Effector memory CD8-positive, alpha-beta T cell (primary cell): ENCODE results near the gene INF2.
"Not testable (repeated sequence)": the region's sequence is repeated elsewhere in the genome, so short reads cannot be mapped to it uniquely, and the experiment has no call there.

Experiments
- ATAC-seq: fragments of 150-1000 bp; cut with Tn5 transposase; replicated peaks from 2 replicates; pipeline ENCODE4 v1.10.0; 2021; ENCODE audit warnings: mild to moderate bottlenecking, moderate library complexity
- DNase-seq, 3 experiments: peaks; one replicate each; pipeline ENCODE4 v3.0.0; 2021
- H3K27ac Mint-ChIP-seq, 2 donors: one replicate each; pipeline ENCODE4 v1.8.0; 2022; ENCODE audit warnings: mild to moderate bottlenecking in 2 of 2, mixed read lengths in 2 of 2, moderate library complexity in 2 of 2
- H3K27me3 Mint-ChIP-seq, 2 donors: one replicate each; pipeline ENCODE4 v1.8.0; 2022; ENCODE audit warnings: mixed read lengths in 2 of 2
- H3K36me3 Mint-ChIP-seq: one replicate; pipeline ENCODE4 v1.8.0; 2022; ENCODE audit warnings: mild to moderate bottlenecking, moderate library complexity, mixed read lengths; ENCODE audit not compliant: insufficient read depth
- H3K4me1 Mint-ChIP-seq, 2 donors: one replicate each; pipeline ENCODE4 v1.8.0; 2022; ENCODE audit warnings: low read depth in 2 of 2, mixed read lengths in 2 of 2
- H3K4me3 Mint-ChIP-seq, 2 donors: one replicate each; pipeline ENCODE4 v1.8.0; 2022; ENCODE audit warnings: mild to moderate bottlenecking in 2 of 2, mixed read lengths in 2 of 2, moderate library complexity in 2 of 2
- H3K9me3 Mint-ChIP-seq, 2 donors: one replicate each; pipeline ENCODE4 v1.8.0; 2022; ENCODE audit warnings: mixed read lengths in 2 of 2

The INF2 gene

GRCh38 chr14:104651876-104652260 lies 37.5 kb upstream of the INF2 start:
- H3K27ac Mint-ChIP-seq: no peak overlapping the region
- H3K9me3 Mint-ChIP-seq: no peaks in the 10 kb centered on the region
- no peaks in the 10 kb centered on the region for H3K36me3 Mint-ChIP-seq
- H3K27me3 Mint-ChIP-seq: peaks cover 15 to 37% of the 10 kb centered on the region in 2 donors
- ATAC-seq (no peak), DNase-seq (no peak)
- no peak overlapping the region for H3K4me3 Mint-ChIP-seq
- H3K4me1 Mint-ChIP-seq: peaks cover 0 to 2% of the 10 kb centered on the region in 2 donors

DNA sequence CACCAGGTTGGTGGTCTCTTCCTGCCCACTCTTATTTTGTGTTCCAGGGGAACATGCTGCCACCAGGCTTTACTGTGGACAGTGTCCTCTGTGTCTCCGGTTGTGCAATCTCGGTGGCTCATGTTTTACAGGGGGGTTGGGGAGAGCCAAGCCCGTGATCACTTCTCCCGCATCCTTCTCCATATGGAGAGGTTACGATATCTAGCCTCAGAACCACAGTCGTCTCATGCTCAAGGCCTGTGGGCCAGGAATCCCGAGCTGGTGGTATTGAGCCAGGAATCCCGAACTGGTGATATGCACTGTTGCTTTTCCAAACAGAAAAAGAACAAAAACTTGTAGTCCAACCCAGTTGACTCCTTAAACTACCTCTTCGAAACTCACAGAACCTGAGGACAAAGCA lies 37.0 kb upstream of the INF2 start:
- Mint-ChIP-seq H3K4me3 (no peak overlapping the region), H3K36me3 (no peaks in the 10 kb centered on the region), H3K9me3 (no peaks in the 10 kb centered on the region), H3K27me3 (peaks cover 15 to 37% of the 10 kb centered on the region in 2 donors), H3K27ac (no peak overlapping the region), H3K4me1 (peaks cover 0 to 2% of the 10 kb centered on the region in 2 donors)
- DNase-seq (no peak), ATAC-seq (no peak)

DNA sequence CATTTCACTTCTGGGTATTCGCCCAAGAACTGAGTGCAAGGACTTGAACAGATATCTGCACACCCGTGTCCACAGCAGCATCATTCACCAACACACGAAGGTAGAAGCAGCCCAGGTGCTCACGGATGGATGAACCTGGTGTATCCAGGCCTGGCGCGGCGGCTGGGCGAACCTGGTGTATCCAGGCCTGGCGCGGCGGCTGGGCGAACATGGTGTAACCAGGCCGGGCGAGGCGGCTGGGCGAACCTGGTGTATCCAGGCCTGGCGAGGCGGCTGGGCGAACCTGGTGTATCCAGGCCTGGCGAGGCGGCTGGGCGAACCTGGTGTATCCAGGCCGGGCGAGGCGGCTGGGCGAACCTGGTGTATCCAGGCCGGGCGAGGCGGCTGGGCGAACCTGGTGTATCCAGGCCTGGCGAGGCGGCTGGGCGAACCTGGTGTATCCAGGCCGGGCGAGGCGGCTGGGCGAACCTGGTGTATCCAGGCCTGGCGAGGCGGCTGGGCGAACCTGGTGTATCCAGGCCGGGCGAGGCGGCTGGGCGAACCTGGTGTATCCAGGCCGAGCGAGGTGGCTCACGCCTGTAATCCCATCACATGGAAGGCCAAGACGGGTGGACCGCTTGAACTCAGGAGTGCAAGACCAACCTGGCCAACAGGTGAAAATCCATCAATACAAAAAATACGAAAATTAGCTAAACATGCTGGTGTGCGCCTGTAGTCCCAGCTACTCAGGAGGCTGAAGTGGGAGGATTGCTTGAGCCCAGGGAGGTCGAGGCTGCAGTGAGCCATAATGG lies 36.1 kb upstream of the INF2 start:
- peaks cover 15 to 37% of the 10 kb centered on the region in 2 donors for H3K27me3 Mint-ChIP-seq
- not testable (repeated sequence) for H3K36me3 Mint-ChIP-seq, DNase-seq, ATAC-seq, H3K27ac Mint-ChIP-seq, H3K4me1 Mint-ChIP-seq, H3K9me3 Mint-ChIP-seq, H3K4me3 Mint-ChIP-seq

GRCh38 chr14:104654119-104654518 lies 35.3 kb upstream of the INF2 start:
- Mint-ChIP-seq H3K4me1 (peaks cover 0 to 2% of the 10 kb centered on the region in 2 donors), H3K27me3 (peaks cover 15 to 41% of the 10 kb centered on the region in 2 donors), H3K36me3 (no peaks in the 10 kb centered on the region), H3K27ac (no peak overlapping the region), H3K4me3 (no peak overlapping the region), H3K9me3 (no peaks in the 10 kb centered on the region)
- ATAC-seq: no peak
- no peak for DNase-seq

GRCh38 chr14:104655128-104655848 lies 34.1 kb upstream of the INF2 start:
- no peak overlapping the region for H3K4me3 Mint-ChIP-seq
- peaks cover 0 to 2% of the 10 kb centered on the region in 2 donors for H3K4me1 Mint-ChIP-seq
- ATAC-seq: no peak
- H3K27ac Mint-ChIP-seq: no peak overlapping the region
- peaks cover 9 to 43% of the 10 kb centered on the region in 2 donors for H3K27me3 Mint-ChIP-seq
- no peak for DNase-seq
- H3K36me3 Mint-ChIP-seq: no peaks in the 10 kb centered on the region
- H3K9me3 Mint-ChIP-seq: no peaks in the 10 kb centered on the region

- H3K4me3 Mint-ChIP-seq: no peak overlapping the region
- ATAC-seq: no peak
- H3K4me1 Mint-ChIP-seq: peaks cover 0 to 5% of the 10 kb centered on the region in 2 donors
- H3K36me3 Mint-ChIP-seq: no peaks in the 10 kb centered on the region
- DNase-seq: no peak
- H3K27ac Mint-ChIP-seq: no peak overlapping the region
- peaks cover 18 to 52% of the 10 kb centered on the region in 2 donors for H3K27me3 Mint-ChIP-seq
- no peaks in the 10 kb centered on the region for H3K9me3 Mint-ChIP-seq
Measured at GRCh38 chr14:104656014-104656714, 33.3 kb upstream of the INF2 start.

- no peaks in the 10 kb centered on the region for H3K9me3 Mint-ChIP-seq
- peaks cover 0 to 5% of the 10 kb centered on the region in 2 donors for H3K4me1 Mint-ChIP-seq
- H3K36me3 Mint-ChIP-seq: no peaks in the 10 kb centered on the region
- no peak overlapping the region for H3K27ac Mint-ChIP-seq
- ATAC-seq (peak; percentile 61), DNase-seq (no peak)
- H3K27me3 Mint-ChIP-seq: peaks cover 23 to 58% of the 10 kb centered on the region in 2 donors
- H3K4me3 Mint-ChIP-seq: no peak overlapping the region
Measured at GRCh38 chr14:104657101-104657524, 32.3 kb upstream of the INF2 start.

GRCh38 chr14:104657563-104658324 lies 31.7 kb upstream of the INF2 start:
- H3K4me3 Mint-ChIP-seq: no peak overlapping the region

GRCh38 chr14:104658325-104658712 lies 31.1 kb upstream of the INF2 start:
- no peak for ATAC-seq
- Mint-ChIP-seq H3K27me3 (peaks cover 29 to 67% of the 10 kb centered on the region in 2 donors), H3K4me3 (no peak overlapping the region), H3K36me3 (no peaks in the 10 kb centered on the region), H3K4me1 (peaks cover 0 to 5% of the 10 kb centered on the region in 2 donors), H3K9me3 (no peaks in the 10 kb centered on the region), H3K27ac (no peak overlapping the region)
- no peak for DNase-seq

More at GRCh38 chr14:104657563-104658324, 31.7 kb upstream of the INF2 start:
- no peaks in the 10 kb centered on the region for H3K9me3 Mint-ChIP-seq
- DNase-seq (no peak), ATAC-seq (peak; percentile 41)
- H3K27me3 Mint-ChIP-seq: peaks cover 28 to 64% of the 10 kb centered on the region in 2 donors
- no peak overlapping the region for H3K27ac Mint-ChIP-seq
- peaks cover 0 to 5% of the 10 kb centered on the region in 2 donors for H3K4me1 Mint-ChIP-seq
- H3K36me3 Mint-ChIP-seq: no peaks in the 10 kb centered on the region

- Mint-ChIP-seq H3K9me3 (no peaks in the 10 kb centered on the region), H3K4me1 (peaks cover 2 to 7% of the 10 kb centered on the region in 2 donors), H3K4me3 (no peak overlapping the region), H3K27ac (no peak overlapping the region), H3K36me3 (no peaks in the 10 kb centered on the region), H3K27me3 (peaks cover 33 to 69% of the 10 kb centered on the region in 2 donors)
- ATAC-seq (no peak), DNase-seq (no peak)
Measured at GRCh38 chr14:104659146-104659545, 30.3 kb upstream of the INF2 start.

DNA sequence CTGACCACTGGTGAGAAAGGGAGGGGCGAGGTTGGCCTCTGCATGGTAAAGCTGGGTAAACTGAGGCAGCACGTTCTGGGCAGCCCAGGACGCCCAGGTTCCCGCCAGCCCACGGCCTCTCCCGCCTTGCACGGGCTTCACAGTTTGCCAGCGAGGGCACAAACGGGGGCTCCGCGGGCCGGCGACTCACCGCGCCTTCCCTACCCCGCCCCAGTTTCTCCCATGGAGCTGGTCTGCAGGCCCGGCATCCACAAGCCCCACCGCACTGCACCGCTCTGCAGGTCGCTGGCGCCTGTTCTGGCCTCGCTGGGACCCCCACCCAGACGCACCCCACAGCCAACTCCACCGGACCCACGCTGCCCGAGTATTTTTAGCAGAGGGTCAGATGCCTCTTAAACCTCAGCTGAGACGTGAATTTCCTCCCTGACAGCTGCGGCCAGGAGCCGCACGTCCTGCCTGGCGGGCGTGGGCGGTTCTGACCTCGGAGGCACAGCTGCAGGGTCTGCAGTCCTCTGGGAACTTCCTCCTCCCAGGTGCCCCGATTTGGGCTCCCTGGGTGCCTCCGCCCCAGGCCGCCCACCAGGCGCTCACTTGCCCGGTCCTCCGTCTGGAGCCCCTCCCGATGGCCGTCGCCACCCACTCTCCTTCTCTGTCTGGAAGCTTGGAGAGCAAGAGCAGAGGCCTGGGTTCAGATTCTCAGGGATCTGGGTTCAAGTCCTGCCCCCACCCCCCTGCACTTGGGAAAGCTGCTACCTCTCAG lies 29.5 kb upstream of the INF2 start:
- Mint-ChIP-seq H3K4me1 (peaks cover 10 to 15% of the 10 kb centered on the region in 2 donors), H3K27ac (peak overlapping the region in 1 of 2 donors; percentile 70), H3K4me3 (peak overlapping the region in 1 of 2 donors; percentile 51), H3K9me3 (no peaks in the 10 kb centered on the region), H3K27me3 (peaks cover 41 to 72% of the 10 kb centered on the region in 2 donors), H3K36me3 (peaks cover under 1% of the 10 kb centered on the region)
- ATAC-seq: no peak
- DNase-seq: no peak

DNA sequence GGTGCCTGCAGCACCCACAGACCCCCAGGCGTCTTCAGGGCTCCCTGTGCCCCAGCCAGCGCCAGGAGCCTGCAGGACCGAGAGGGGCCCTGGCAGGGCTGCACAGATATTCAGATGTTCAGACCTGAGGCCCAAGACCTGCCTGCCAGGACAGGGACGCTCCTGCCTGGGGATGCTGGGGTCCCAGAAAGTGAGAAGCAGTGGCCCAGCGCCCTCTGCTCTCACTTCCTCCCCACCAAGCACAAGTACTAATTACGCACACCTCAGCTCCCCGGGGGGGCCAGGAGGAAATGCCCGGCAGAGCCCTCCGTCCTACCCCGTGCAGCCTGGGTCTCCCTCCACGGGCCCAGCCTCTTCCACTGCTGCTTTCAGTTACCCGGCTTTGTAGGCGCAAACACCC lies 28.8 kb upstream of the INF2 start:
- Mint-ChIP-seq H3K4me1 (peaks cover 16 to 21% of the 10 kb centered on the region in 2 donors), H3K36me3 (peaks cover 2% of the 10 kb centered on the region), H3K4me3 (peak overlapping the region in 1 of 2 donors; percentile 51), H3K9me3 (no peaks in the 10 kb centered on the region), H3K27me3 (peaks cover 47 to 74% of the 10 kb centered on the region in 2 donors), H3K27ac (peak overlapping the region in 1 of 2 donors; percentile 70)
- DNase-seq (no peak), ATAC-seq (peak; percentile 25)
